ENCODE results near the gene CYCS. TPM values are rescaled to one million over a fixed set of nuclear protein-coding genes. Genes with fewer than 3 reads are reported as not detected.

The CYCS gene
- total RNA-seq (2022; extraction: Qiagen RNA extraction; ENCODE audit: low read depth), result 197 to 300 TPM (median 254 TPM) in 5 replicates

GRCh38 chr7:25125137-25125946 is at the start of gene CYCS:
Gene CYCS, minus strand, starts transcription at chr7:25125260. Its CDS starts 1,141 bp downstream, at chr7:25124119.

Other genes starting within 250 kb of the CYCS start
- 10.3 to 14.5 TPM (median 11.8 TPM) in 5 replicates for gene OSBPL3, start 145.1 kb downstream of the CYCS start, total RNA-seq (2022; extraction: Qiagen RNA extraction; ENCODE audit: low read depth)
- gene NPVF, start 103.2 kb upstream of the CYCS start, total RNA-seq (2022; extraction: Qiagen RNA extraction; ENCODE audit: low read depth), result not detected in 5 replicates

Measured in A549 treated with CpdA at 1 μM for 4 hours (cell line).